IMR-90 (cell line): ENCODE results near the gene CLMP. TPM values are rescaled to one million over a fixed set of nuclear protein-coding genes. Genes with fewer than 3 reads are reported as not detected.
A peak's percentile ranks its signal among the peaks of the same experiment; 100 is the strongest.

Experiments
- ATAC-seq: fragments of 200-7000 bp; cut with Tn5 transposase; 2 replicates; pipeline ENCODE4 v1.9.1; 2020; ENCODE audit warnings: low read depth, mild to moderate bottlenecking, moderate library complexity
- BruUV-seq: library from RNA; stranded (reverse); fragments of 400-500 nt; replicated peaks from 2 replicates; lab custom pipeline; 2021; lab: Mats Ljungman, UMichigan
- CTCF ChIA-PET: fragments of 300-600 bp; formaldehyde crosslinking; extraction: SDS; loops from one replicate; lab custom pipeline; 2021; ENCODE audit warnings: antibody characterized with exemption; lab: Yijun Ruan, JAX
- POLR2A ChIA-PET: fragments of 300-600 bp; sonication (Branson Sonifier 250); formaldehyde crosslinking; loops from one replicate; lab custom pipeline; 2022; ENCODE audit warnings: antibody characterized with exemption; ENCODE audit not compliant: unreplicated experiment; lab: Charles Lee
- DNase-seq: peaks from one replicate; pipeline ENCODE4 v3.0.0; 2013
- H2AFZ ChIP-seq: replicated peaks from 2 replicates; pipeline ENCODE3; 2013; ENCODE audit warnings: low read length, mild to moderate bottlenecking; ENCODE audit not compliant: poor library complexity
- H2AK5ac ChIP-seq: 2 replicates; pipeline ENCODE4 v1.6.1; 2013; ENCODE audit warnings: low read depth, low read length, inconsistent platforms
- H2AK9ac ChIP-seq: replicated peaks from 2 replicates; pipeline ENCODE3; 2013; ENCODE audit warnings: mild to moderate bottlenecking, low read depth, low read length, moderate library complexity; ENCODE audit not compliant: poor library complexity
- H2BK120ac ChIP-seq: 2 replicates; pipeline ENCODE4 v1.6.1; 2013; ENCODE audit warnings: low read depth, low read length, inconsistent platforms
- H2BK15ac ChIP-seq: 3 replicates; pipeline ENCODE4 v1.6.1; 2013; ENCODE audit warnings: low read depth, low read length, inconsistent platforms
- H2BK20ac ChIP-seq: 2 replicates; pipeline ENCODE4 v1.6.1; 2013; ENCODE audit warnings: low read depth, mild to moderate bottlenecking, inconsistent platforms, low read length, moderate library complexity
- H2BK5ac ChIP-seq: 2 replicates; pipeline ENCODE4 v1.6.1; 2013; ENCODE audit warnings: mild to moderate bottlenecking, low read depth, low read length, inconsistent platforms; ENCODE audit not compliant: poor library complexity, severe bottlenecking
- H3K14ac ChIP-seq: replicated peaks from 2 replicates; pipeline ENCODE4 v1.6.1; 2013; ENCODE audit warnings: low read depth, low read length, inconsistent platforms
- H3K18ac ChIP-seq: 2 replicates; pipeline ENCODE4 v1.6.1; 2013; ENCODE audit warnings: low read depth, low read length, control low read depth
- H3K23ac ChIP-seq: 2 replicates; pipeline ENCODE4 v1.6.1; 2013; ENCODE audit warnings: low read depth, low read length, inconsistent platforms
- H3K27ac ChIP-seq: 2 replicates; pipeline ENCODE4 v1.5.1; 2013; ENCODE audit warnings: mild to moderate bottlenecking, control low read depth, low read length; ENCODE audit not compliant: insufficient read depth
- H3K27me3 ChIP-seq: 2 replicates; pipeline ENCODE4 v1.6.1; 2013; ENCODE audit warnings: low read length; ENCODE audit not compliant: control insufficient read depth, insufficient read depth
- H3K36me3 ChIP-seq: 2 replicates; pipeline ENCODE4 v1.6.1; 2013; ENCODE audit warnings: low read length, mixed read lengths; ENCODE audit not compliant: control insufficient read depth, insufficient read depth
- H3K4ac ChIP-seq: 2 replicates; pipeline ENCODE4 v1.6.1; 2013; ENCODE audit warnings: low read depth, low read length, inconsistent platforms
- H3K4me1 ChIP-seq: 2 replicates; pipeline ENCODE4 v1.6.1; 2013; ENCODE audit warnings: low read length, mixed read lengths; ENCODE audit not compliant: control insufficient read depth, insufficient read depth
- H3K4me2 ChIP-seq: 2 replicates; pipeline ENCODE4 v1.6.1; 2013; ENCODE audit warnings: low read depth, mild to moderate bottlenecking, control low read depth, low read length, moderate library complexity
- H3K4me3 ChIP-seq: 2 replicates; pipeline ENCODE4 v1.5.1; 2013; ENCODE audit warnings: low read depth, mild to moderate bottlenecking, control low read depth, low read length, moderate library complexity; ENCODE audit not compliant: insufficient read depth
- H3K56ac ChIP-seq: 2 replicates; pipeline ENCODE4 v1.6.1; 2013; ENCODE audit warnings: low read length, inconsistent platforms; ENCODE audit not compliant: insufficient read depth; ENCODE audit errors: extremely low read depth
- H3K79me1 ChIP-seq, 2 experiments: 2 replicates each; pipeline ENCODE4 v1.6.1; 2013; ENCODE audit warnings: low read length in 2 of 2, inconsistent platforms in 1 of 2, low read depth in 1 of 2
- H3K9ac ChIP-seq: 2 replicates; pipeline ENCODE4 v1.6.1; 2013; ENCODE audit warnings: low read depth, low read length, control low read depth
- H3K9me1 ChIP-seq: 2 replicates; pipeline ENCODE4 v1.6.1; 2013; ENCODE audit warnings: low read length, inconsistent platforms; ENCODE audit not compliant: insufficient read depth
- H3K9me3 ChIP-seq: 2 replicates; pipeline ENCODE4 v1.6.1; 2013; ENCODE audit warnings: low read length; ENCODE audit not compliant: control insufficient read depth, insufficient read depth
- H4K20me1 ChIP-seq: 2 replicates; pipeline ENCODE4 v1.6.1; 2013; ENCODE audit warnings: low read length, inconsistent platforms; ENCODE audit not compliant: insufficient read depth
- H4K5ac ChIP-seq: 2 replicates; pipeline ENCODE4 v1.6.1; 2013; ENCODE audit warnings: mild to moderate bottlenecking, low read depth, low read length, control low read depth
- H4K8ac ChIP-seq, 2 experiments: 2 replicates each; pipeline ENCODE4 v1.6.1; 2013; ENCODE audit warnings: low read depth in 2 of 2, low read length in 2 of 2, control low read depth in 1 of 2, inconsistent platforms in 1 of 2
- H4K91ac ChIP-seq: 2 replicates; pipeline ENCODE4 v1.6.1; 2013; ENCODE audit warnings: low read depth, low read length, inconsistent platforms; ENCODE audit not compliant: insufficient read depth
- ELK1 ChIP-seq: fragments of 150-350 bp; IDR thresholded peaks from 2 replicates; pipeline ENCODE4 v1.6.1; 2016; ENCODE audit warnings: low read depth, mild to moderate bottlenecking, low read length, moderate library complexity, borderline replicate concordance
- FOS ChIP-seq: fragments of 150-350 bp; IDR thresholded peaks from 2 replicates; pipeline ENCODE4 v1.6.1; 2016; ENCODE audit warnings: low read depth, low read length
- MAFK ChIP-seq: IDR thresholded peaks from 2 replicates; pipeline ENCODE4 v1.6.1; 2012; ENCODE audit warnings: low read depth, low read length, improper control_type of control experiment
- RAD21 ChIP-seq: IDR thresholded peaks from 2 replicates; pipeline ENCODE4 v1.6.1; 2012; ENCODE audit warnings: low read length, improper control_type of control experiment
- SMC3 ChIP-seq: fragments of 150-350 bp; IDR thresholded peaks from 2 replicates; pipeline ENCODE4 v1.6.1; 2016; ENCODE audit warnings: low read depth, mild to moderate bottlenecking, antibody characterized with exemption, low read length, moderate library complexity
- WGBS, 2 experiments: methylation state at CpG; one replicate each; pipeline versions ENCODE4 v1.1.5 to v1.1.7; 2013; ENCODE audit warnings: missing lambda C conversion rate in 2 of 2; ENCODE audit not compliant: insufficient read length in 1 of 2; ENCODE audit errors: extremely low coverage in 2 of 2; 5-methylcytosine and 5-hydroxymethylcytosine counted together
- dilution Hi-C: fragments of 300-500 bp; cut with HindIII; formaldehyde crosslinking; loops from one replicate; pipeline ENCODE4 v1.14.3; 2018; ENCODE audit warnings: low sequenced_read_pairs; ENCODE audit not compliant: unreplicated experiment
- in situ Hi-C: fragments of 300-500 bp; cut with MboI; formaldehyde crosslinking; loops from 3 replicates; pipeline ENCODE4 v1.14.3; 2019; ENCODE audit warnings: low sequenced_read_pairs, inconsistent platforms, mixed read lengths
- intact Hi-C: fragments of 100-400 bp; cut with micrococcal nuclease; formaldehyde crosslinking; loops from 2 replicates; pipeline ENCODE4 v1.10.0; 2022
- polyA plus RNA-seq, 3 experiments: library from polyadenylated mRNA; depleted of rRNA; stranded (reverse); fragments of >200 nt; gene quantifications; 2 replicates each; pipeline ENCODE4 v1.2.3, GENCODE V29; 2012; ENCODE audit warnings: low replicate concordance in 1 of 3
- total RNA-seq: library from RNA; depleted of rRNA; stranded (reverse); fragments of >200 nt; gene quantifications from 2 replicates; pipeline ENCODE4 v1.2.3, GENCODE V29; 2012

CLMP gene
- total and polyA plus RNA-seq, 2 of the 4 experiments (the other 2 are of a cell fraction): 54.7 to 95.7 TPM

GRCh38 chr11:123227763-123228495 is 32.9 kb upstream of the CLMP start:
- no peaks in the 10 kb centered on the region for H4K20me1 ChIP-seq
- TF ChIP-seq SMC3 (no peak), FOS (no peak), MAFK (no peak), ELK1 (no peak), RAD21 (no peak)
- no peak overlapping the region for H4K5ac ChIP-seq
- WGBS, 2 experiments: 100% methylated on average over 3 of the region's 7 CpGs; no CpG with 5 or more reads in 1 of the 2 experiments
- no peak overlapping the region; the same call in 1 of the 2 replicates for H4K91ac ChIP-seq
- intact Hi-C loops (no loop called here), dilution Hi-C loops (no loop called here), in situ Hi-C loops (no loop called here)
- no TSS peak for BruUV-seq
- peak overlapping the region; percentile 64; the same call in 1 of the 2 replicates for H2BK20ac ChIP-seq
- no peak overlapping the region for H3K56ac ChIP-seq
- no peak overlapping the region for H2BK5ac ChIP-seq
- H3K23ac ChIP-seq: no peak overlapping the region
- H3K9me1 ChIP-seq: peaks cover 5% of the 10 kb centered on the region; the same call in 1 of the 2 replicates
- no peak overlapping the region for H4K8ac ChIP-seq
- no peaks in the 10 kb centered on the region for H3K27me3 ChIP-seq
- H2AK9ac ChIP-seq: no peak overlapping the region
- peak overlapping the region; percentile 80; the same call in 1 of the 3 replicates for H2BK15ac ChIP-seq
- no peak overlapping the region for H3K9ac ChIP-seq
- peak overlapping the region; percentile 20; the same call in 1 of the 2 replicates for H2BK120ac ChIP-seq
- no peak overlapping the region for H3K4me2 ChIP-seq
- H3K14ac ChIP-seq: 0 out of 2 replicates have a peak overlapping the region, but pooled peaks have one; percentile 20
- ATAC-seq: no peak
- H2AFZ ChIP-seq: no peak overlapping the region
- H3K4me3 ChIP-seq: no peak overlapping the region
- H3K9me3 ChIP-seq: no peaks in the 10 kb centered on the region
- no peak overlapping the region for H3K27ac ChIP-seq
- peaks cover 16% of the 10 kb centered on the region for H3K4me1 ChIP-seq
- no peaks in the 10 kb centered on the region for H3K36me3 ChIP-seq
- peak overlapping the region; percentile 27; the same call in 1 of the 2 replicates for H3K4ac ChIP-seq
- H2AK5ac ChIP-seq: peak overlapping the region; percentile 62; the same call in 1 of the 2 replicates
- no peak for DNase-seq
- CTCF ChIA-PET: no interaction called here
- H3K79me1 ChIP-seq: no peaks in the 10 kb centered on the region
- H3K18ac ChIP-seq: peak overlapping the region; percentile 38
- POLR2A ChIA-PET: no interaction called here
